A673 (cell line): ENCODE results near the gene FRMPD1. TPM values are rescaled to one million over a fixed set of nuclear protein-coding genes. Genes with fewer than 3 reads are reported as not detected.

Experiments
- BruUV-seq: library from RNA; stranded (reverse); fragments of 400-500 nt; replicated peaks from 2 replicates; lab custom pipeline; 2021; lab: Mats Ljungman, UMichigan
- CTCF ChIA-PET: fragments of 300-600 bp; sonication (Branson Sonifier 250); formaldehyde crosslinking; loops from one replicate; lab custom pipeline; 2022; ENCODE audit warnings: antibody characterized with exemption; lab: Charles Lee
- POLR2A ChIA-PET: fragments of 300-600 bp; sonication (Branson Sonifier 250); formaldehyde crosslinking; loops from one replicate; lab custom pipeline; 2022; ENCODE audit warnings: antibody characterized with exemption; ENCODE audit not compliant: low non-redundant PET; lab: Charles Lee
- DNase-seq: peaks from one replicate; pipeline ENCODE4 v3.0.0-alpha.2; 2015; ENCODE audit warnings: low spot score
- H3K27ac ChIP-seq: fragments of 200-600 bp; sonication (generic); 2 replicates; pipeline ENCODE4 v1.5.1; 2016; ENCODE audit warnings: mixed run types, low read depth, mild to moderate bottlenecking, mixed read lengths, antibody characterized with exemption, low read length; ENCODE audit not compliant: poor library complexity, severe bottlenecking
- H3K27me3 ChIP-seq: fragments of 200-600 bp; sonication (generic); replicated peaks from 2 replicates; pipeline ENCODE4 v1.6.1; 2017; ENCODE audit warnings: mixed run types, low read depth, mild to moderate bottlenecking, mixed read lengths, antibody characterized with exemption, low read length; ENCODE audit not compliant: insufficient read depth, poor library complexity
- H3K36me3 ChIP-seq: fragments of 200-600 bp; sonication (generic); 2 replicates; pipeline ENCODE4 v1.6.1; 2016; ENCODE audit warnings: mixed run types, mild to moderate bottlenecking, mixed read lengths, antibody characterized with exemption, low read length; ENCODE audit not compliant: insufficient read depth, poor library complexity, severe bottlenecking
- H3K4me1 ChIP-seq: fragments of 200-600 bp; sonication (generic); 2 replicates; pipeline ENCODE4 v1.6.1; 2017; ENCODE audit warnings: mixed run types, mild to moderate bottlenecking, mixed read lengths, antibody characterized with exemption, low read length; ENCODE audit not compliant: insufficient read depth, poor library complexity, severe bottlenecking
- H3K4me3 ChIP-seq: fragments of 200-600 bp; sonication (generic); 2 replicates; pipeline ENCODE4 v1.5.1; 2016; ENCODE audit warnings: low read depth, mixed run types, mild to moderate bottlenecking, mixed read lengths, low read length; ENCODE audit not compliant: poor library complexity, severe bottlenecking
- H3K9me3 ChIP-seq: fragments of 200-600 bp; sonication (generic); 2 replicates; pipeline ENCODE4 v1.6.1; 2016; ENCODE audit warnings: mixed run types, low read depth, mild to moderate bottlenecking, mixed read lengths, antibody characterized with exemption, low read length; ENCODE audit not compliant: poor library complexity, severe bottlenecking
- CTCF ChIP-seq: fragments of 300-800, 200-600 bp; sonication (generic); conservative IDR thresholded peaks from 2 replicates; pipeline ENCODE4 v1.5.1; 2017; ENCODE audit warnings: low read depth, mild to moderate bottlenecking, antibody characterized with exemption, low read length, moderate library complexity, mixed read lengths
- EZH2 ChIP-seq: fragments of 200-600 bp; sonication (generic); IDR thresholded peaks from 2 replicates; pipeline ENCODE4 v1.6.1; 2017; ENCODE audit warnings: borderline replicate concordance, low read depth, mild to moderate bottlenecking, mixed read lengths, antibody characterized with exemption, low read length; ENCODE audit not compliant: poor library complexity, severe bottlenecking
- intact Hi-C: fragments of 100-400 bp; cut with micrococcal nuclease; formaldehyde crosslinking; loops from one replicate; pipeline ENCODE4 v1.10.0; 2022; ENCODE audit not compliant: unreplicated experiment
- total RNA-seq: library from RNA; stranded (reverse); gene quantifications from 2 replicates; pipeline ENCODE4 v1.2.3, GENCODE V29; 2021

FRMPD1 gene
- total RNA-seq, 1 experiment from 2014 or later = not detected

DNA sequence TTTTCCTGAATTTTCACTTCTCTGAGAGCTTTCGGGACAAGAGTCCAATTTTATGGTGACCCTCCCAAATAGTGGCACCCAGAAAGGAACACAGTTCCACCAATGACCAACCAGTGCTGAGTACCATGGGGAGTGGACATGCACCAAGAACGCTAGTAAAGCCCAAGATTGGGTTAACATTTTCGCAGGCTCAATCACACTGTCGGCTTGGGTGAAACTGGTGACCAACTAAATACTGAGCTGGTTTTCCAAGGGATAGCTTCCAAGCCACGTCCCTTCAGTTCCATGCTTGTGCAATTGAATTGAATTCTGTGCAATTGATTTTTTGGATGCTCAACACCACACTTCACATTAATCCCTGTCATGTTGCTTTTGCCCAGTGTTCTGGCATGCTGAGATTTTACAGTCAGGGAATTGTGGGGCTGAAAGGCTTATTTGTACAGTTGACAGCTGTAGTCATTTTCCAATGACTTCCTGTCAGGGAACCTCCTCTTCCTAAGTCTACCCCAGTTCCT, 65.3 kb downstream of the FRMPD1 start:
- ChIA-PET POLR2A (no interaction called here), CTCF (no interaction called here)
- Histone ChIP-seq H3K27ac (no peak overlapping the region), H3K36me3 (no peaks in the 10 kb centered on the region), H3K27me3 (no peaks in the 10 kb centered on the region), H3K4me3 (no peak overlapping the region), H3K4me1 (no peaks in the 10 kb centered on the region), H3K9me3 (no peaks in the 10 kb centered on the region)
- DNase-seq = no peak
- no TSS peak for BruUV-seq
- TF ChIP-seq CTCF = no peak
- TF ChIP-seq EZH2 = no peak
- intact Hi-C loops = no loop called here

DNA sequence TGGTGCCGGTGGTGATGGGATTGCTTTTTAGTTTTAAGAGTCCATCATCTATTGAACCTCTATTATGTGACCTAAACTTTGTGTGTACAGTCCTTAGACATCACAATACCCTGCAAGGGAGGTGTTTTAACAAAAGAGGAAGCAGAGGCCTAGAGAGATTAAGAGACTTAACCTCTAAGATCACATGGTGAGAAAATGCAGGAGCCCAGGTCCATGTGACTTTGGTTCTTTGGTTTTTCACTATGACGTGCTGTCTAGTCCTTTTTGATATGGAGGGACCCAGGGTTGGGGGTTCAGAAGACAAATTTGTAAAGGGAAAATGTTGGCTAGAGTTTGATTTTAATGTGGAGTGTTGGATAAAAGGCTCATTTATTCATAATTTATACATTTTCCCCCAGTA, 68.8 kb downstream of the FRMPD1 start:
- Histone ChIP-seq H3K36me3 (no peaks in the 10 kb centered on the region), H3K4me3 (no peak overlapping the region), H3K27ac (no peak overlapping the region), H3K4me1 (no peaks in the 10 kb centered on the region), H3K27me3 (no peaks in the 10 kb centered on the region), H3K9me3 (no peaks in the 10 kb centered on the region)
- POLR2A ChIA-PET = no interaction called here
- no peak for TF ChIP-seq EZH2
- TF ChIP-seq CTCF = no peak
- CTCF ChIA-PET = no interaction called here
- DNase-seq = no peak
- intact Hi-C loops = no loop called here
- BruUV-seq = no TSS peak

DNA sequence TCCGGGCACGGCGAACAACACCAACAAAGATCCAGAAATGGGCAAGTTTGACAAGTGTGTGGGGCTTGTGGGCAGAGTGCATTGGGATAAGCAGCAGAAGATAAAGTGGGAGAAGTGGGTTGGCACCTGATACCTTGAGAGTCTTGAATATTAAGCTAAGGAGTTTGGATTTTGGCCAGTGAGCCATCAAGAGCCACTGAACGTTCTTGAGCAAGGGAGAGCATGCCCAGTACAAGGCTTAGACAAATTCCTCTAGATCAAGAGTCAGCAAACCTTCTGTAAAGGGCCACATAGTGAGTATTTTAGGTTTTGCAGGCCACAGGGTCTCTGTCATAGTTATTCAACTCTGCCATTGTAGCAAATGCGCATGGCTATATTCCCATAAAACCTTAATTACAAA, 76.3 kb downstream of the FRMPD1 start:
- Histone ChIP-seq H3K27me3 (peaks cover 3% of the 10 kb centered on the region), H3K9me3 (no peaks in the 10 kb centered on the region), H3K4me3 (no peak overlapping the region), H3K4me1 (no peaks in the 10 kb centered on the region), H3K36me3 (no peaks in the 10 kb centered on the region), H3K27ac (no peak overlapping the region)
- CTCF ChIA-PET = no interaction called here
- intact Hi-C loops = no loop called here
- no TSS peak for BruUV-seq
- TF ChIP-seq CTCF (no peak), EZH2 (no peak)
- no peak for DNase-seq
- POLR2A ChIA-PET = no interaction called here
